Measurements from ENCODE around the gene TIMP2.

TIMP2 gene

DNA sequence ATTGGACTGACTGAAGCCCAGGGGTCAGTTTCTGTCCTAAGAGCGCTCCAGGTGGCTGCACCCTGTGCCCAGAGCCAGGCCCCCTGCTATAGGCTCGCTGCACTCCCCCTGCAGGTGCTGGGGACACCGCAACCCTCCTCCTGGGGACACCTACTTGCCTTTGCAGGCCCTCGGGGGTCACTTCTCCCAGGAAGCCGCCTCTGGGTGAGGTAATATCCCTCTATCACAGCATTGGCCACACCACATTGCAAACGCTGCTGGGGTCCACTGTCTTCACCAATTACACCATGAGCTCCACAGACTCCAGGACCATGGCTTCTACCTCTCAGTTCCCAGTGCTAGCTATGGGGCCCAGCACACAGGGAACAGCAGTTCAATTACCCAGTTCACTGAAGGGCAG, 99.5 kb downstream of the TIMP2 start:
- Histone ChIP-seq H3K36me3 (ENCODE audit: control insufficient read depth, insufficient read depth, low read length) (peaks cover 16% of the 10 kb centered on the region), H3K9ac (ENCODE audit: low read length) (no peak overlapping the region), H3K4me3 (ENCODE audit: low read length) (no peak overlapping the region), H3K4me1 (ENCODE audit: control insufficient read depth, insufficient read depth, low read length) (no peaks in the 10 kb centered on the region), H3K9me3 (ENCODE audit: control insufficient read depth, low read length) (no peaks in the 10 kb centered on the region), H3K27me3 (ENCODE audit: control insufficient read depth, insufficient read depth, low read length) (no peaks in the 10 kb centered on the region)

DNA sequence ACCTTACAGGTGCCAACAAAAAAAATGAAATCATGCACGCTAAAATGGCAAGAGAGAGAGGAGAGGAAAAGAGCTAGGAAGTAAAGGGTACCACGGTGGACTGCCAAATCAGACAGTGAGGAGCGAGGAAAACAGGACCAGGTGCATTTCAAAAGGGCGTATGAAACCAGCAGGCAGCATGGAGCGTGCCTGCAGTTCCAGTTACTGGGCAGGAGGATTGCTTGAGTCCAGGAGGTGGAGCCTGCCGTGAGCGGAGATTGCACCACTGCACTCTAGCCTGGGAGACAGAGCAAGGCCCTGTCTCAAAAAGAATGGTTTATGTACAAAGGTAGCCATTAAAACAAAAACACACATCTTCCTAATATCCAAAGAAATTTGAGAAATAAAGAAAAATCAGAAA, 100.9 kb downstream of the TIMP2 start:
- no peak overlapping the region for H3K9ac ChIP-seq (ENCODE audit: low read length)
- no peaks in the 10 kb centered on the region for H3K4me1 ChIP-seq (ENCODE audit: control insufficient read depth, insufficient read depth, low read length)
- no peaks in the 10 kb centered on the region for H3K27me3 ChIP-seq (ENCODE audit: control insufficient read depth, insufficient read depth, low read length)
- peaks cover 15% of the 10 kb centered on the region for H3K36me3 ChIP-seq (ENCODE audit: control insufficient read depth, insufficient read depth, low read length)
- H3K4me3 ChIP-seq (ENCODE audit: low read length), result no peak overlapping the region
- H3K9me3 ChIP-seq (ENCODE audit: control insufficient read depth, low read length), result no peaks in the 10 kb centered on the region

DNA sequence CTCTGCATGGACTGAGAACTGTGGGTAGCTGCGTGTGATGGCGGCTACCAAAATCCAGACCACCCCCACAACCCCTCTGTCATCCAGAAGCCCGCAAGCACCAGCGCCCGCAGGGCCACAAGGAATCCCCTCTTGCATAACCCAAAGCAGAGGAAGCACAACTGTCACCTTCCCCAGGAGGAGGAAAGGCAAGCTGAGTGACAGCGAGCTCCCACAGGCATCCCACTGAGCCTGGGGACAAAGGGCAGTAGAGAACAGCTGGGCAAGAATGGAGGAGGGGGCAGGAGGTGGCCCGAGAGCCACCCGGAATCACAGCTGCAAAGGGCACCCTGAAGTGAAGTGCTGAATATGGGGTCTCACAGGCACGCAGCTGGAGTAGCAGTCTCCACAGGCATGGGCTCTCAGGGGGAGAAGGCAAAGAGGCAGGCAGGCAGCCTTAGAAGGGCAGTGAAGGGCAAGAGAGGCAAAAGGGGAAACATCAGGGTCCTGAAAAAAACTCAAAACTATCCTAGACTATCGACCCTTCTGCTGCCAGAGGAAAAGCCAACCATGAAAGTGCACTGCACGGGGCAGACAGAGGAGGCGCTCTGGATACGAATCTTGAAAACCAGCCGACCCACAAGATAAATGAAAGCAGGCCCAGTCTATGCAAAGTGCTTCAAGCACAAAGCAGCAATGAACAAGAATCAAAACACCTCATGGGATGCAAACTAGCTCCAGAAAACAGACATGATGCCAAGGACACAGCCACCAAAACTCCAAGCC, 101.7 kb downstream of the TIMP2 start:
- H3K9me3 ChIP-seq (ENCODE audit: control insufficient read depth, low read length), result no peaks in the 10 kb centered on the region
- H3K27me3 ChIP-seq (ENCODE audit: control insufficient read depth, insufficient read depth, low read length), result no peaks in the 10 kb centered on the region
- H3K4me1 ChIP-seq (ENCODE audit: control insufficient read depth, insufficient read depth, low read length), result no peaks in the 10 kb centered on the region
- no peak overlapping the region for H3K4me3 ChIP-seq (ENCODE audit: low read length)
- no peak overlapping the region for H3K9ac ChIP-seq (ENCODE audit: low read length)
- peaks cover 15% of the 10 kb centered on the region for H3K36me3 ChIP-seq (ENCODE audit: control insufficient read depth, insufficient read depth, low read length)

DNA sequence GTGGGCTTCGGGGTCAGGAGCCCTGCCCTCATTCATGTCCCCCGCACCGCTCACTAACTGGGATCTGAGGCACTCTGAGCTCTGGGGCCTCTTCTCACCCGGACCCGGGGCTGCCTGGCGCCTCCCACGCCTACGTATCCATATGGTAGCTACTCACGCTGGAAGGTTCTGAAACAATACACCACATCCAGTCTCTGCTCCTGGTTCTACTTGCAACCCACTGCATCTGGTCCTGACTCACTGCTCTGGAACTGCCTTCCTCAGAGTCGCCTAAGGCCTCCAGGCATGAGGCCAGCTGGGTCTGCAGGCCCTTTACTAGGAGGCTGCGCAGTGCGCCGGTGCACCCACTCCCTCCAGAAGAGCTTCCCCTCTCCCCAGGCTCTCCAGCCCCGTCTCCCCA, 102.6 kb downstream of the TIMP2 start:
- no peak overlapping the region for H3K9ac ChIP-seq (ENCODE audit: low read length)
- H3K36me3 ChIP-seq (ENCODE audit: control insufficient read depth, insufficient read depth, low read length), result peaks cover 16% of the 10 kb centered on the region
- H3K27me3 ChIP-seq (ENCODE audit: control insufficient read depth, insufficient read depth, low read length), result no peaks in the 10 kb centered on the region
- H3K9me3 ChIP-seq (ENCODE audit: control insufficient read depth, low read length), result no peaks in the 10 kb centered on the region
- H3K4me3 ChIP-seq (ENCODE audit: low read length), result no peak overlapping the region
- no peaks in the 10 kb centered on the region for H3K4me1 ChIP-seq (ENCODE audit: control insufficient read depth, insufficient read depth, low read length)

DNA sequence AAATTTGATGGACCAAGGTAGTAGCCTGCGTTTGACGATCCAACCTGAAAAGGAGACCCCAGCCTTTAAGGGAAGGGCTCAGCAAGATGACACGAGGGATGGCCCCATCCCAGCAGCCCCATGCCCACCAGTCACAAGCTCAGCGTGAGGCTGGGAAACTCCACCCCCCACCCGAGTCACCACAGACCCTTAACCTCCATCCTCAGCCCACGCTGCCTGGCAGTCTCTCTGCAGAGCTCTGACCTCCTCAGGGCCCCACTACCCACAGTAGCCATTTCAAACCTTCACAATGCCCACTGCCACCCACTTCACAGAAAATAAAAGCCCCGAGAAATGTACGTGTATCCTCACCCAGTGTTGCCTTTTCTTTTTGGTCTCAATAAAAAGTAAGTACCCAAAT, 103.2 kb downstream of the TIMP2 start:
- peaks cover 13% of the 10 kb centered on the region for H3K36me3 ChIP-seq (ENCODE audit: control insufficient read depth, insufficient read depth, low read length)
- H3K4me1 ChIP-seq (ENCODE audit: control insufficient read depth, insufficient read depth, low read length), result no peaks in the 10 kb centered on the region
- H3K27me3 ChIP-seq (ENCODE audit: control insufficient read depth, insufficient read depth, low read length), result no peaks in the 10 kb centered on the region
- H3K4me3 ChIP-seq (ENCODE audit: low read length), result no peak overlapping the region
- H3K9ac ChIP-seq (ENCODE audit: low read length), result no peak overlapping the region
- no peaks in the 10 kb centered on the region for H3K9me3 ChIP-seq (ENCODE audit: control insufficient read depth, low read length)

DNA sequence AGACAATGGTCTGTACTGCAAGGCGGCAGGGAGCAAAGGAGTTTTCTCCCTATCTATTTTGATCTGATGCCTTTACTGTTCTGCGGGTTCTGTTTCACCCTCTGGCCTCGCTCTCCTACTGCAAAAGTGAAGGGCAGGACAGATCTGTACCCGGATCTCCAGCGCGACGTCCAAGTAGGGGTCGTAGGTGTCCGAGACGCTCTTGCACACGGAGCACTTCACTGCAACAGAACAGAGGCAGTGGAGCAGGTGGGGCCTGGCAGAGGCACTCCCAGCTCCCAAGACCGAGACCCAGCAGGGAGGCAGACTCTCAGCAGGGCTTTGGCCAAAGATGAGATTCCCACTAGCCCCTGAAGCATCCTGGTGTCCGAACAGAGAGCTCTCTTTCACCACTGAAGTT, 104.3 kb downstream of the TIMP2 start:
- Histone ChIP-seq H3K36me3 (ENCODE audit: control insufficient read depth, insufficient read depth, low read length) (peaks cover 13% of the 10 kb centered on the region), H3K4me1 (ENCODE audit: control insufficient read depth, insufficient read depth, low read length) (no peaks in the 10 kb centered on the region), H3K9me3 (ENCODE audit: control insufficient read depth, low read length) (no peaks in the 10 kb centered on the region)

DNA sequence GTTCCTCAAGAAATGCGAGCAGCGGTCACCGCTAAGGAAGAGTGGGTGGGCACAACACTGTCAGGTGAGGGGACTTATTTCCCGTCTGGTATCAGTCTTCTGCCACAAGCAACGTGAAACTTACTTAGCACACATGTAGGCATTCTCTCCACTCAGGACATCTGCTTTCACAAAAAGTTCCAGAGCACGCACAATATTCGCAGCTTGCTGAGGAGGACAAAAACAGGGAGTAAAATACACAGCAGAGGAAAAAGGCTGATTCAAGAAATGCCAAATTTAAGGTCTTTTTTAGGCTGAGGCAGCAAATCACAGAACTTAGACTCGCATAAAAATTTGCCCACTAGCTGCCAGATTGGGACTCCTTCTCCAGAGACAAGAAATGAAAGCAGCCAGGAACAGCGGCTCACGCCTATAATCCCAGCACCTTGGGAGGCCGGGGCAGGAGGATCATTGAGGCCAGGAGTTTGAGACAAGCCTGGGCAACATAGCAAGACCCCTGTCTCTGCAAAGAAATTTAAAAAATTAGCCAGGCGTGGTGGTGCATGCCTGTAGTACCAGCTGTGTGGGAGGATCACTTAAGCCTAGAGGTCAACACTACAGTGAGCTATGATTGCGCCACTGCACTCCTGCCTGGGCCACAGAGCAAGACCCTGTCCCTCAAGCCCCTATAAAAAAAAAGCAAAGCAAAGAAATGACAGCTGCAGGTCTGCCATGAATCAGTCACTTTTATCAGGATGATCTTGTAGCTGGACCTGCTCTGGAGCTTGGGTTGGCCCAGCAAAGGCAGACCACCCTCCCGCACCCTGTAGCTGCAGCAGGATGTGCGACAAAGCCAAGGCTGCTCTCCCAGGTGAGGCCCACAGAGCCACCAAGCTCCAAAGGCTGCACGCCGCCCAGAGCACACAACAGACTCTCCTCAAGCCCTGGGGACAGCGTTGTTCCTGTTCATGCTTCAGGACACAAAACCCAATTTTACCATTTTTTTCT, 105.1 kb downstream of the TIMP2 start:
- no peak overlapping the region for H3K9ac ChIP-seq (ENCODE audit: low read length)
- no peak overlapping the region for H3K4me3 ChIP-seq (ENCODE audit: low read length)
- H3K9me3 ChIP-seq (ENCODE audit: control insufficient read depth, low read length), result no peaks in the 10 kb centered on the region
- H3K36me3 ChIP-seq (ENCODE audit: control insufficient read depth, insufficient read depth, low read length), result peaks cover 13% of the 10 kb centered on the region
- H3K27me3 ChIP-seq (ENCODE audit: control insufficient read depth, insufficient read depth, low read length), result no peaks in the 10 kb centered on the region
- no peaks in the 10 kb centered on the region for H3K4me1 ChIP-seq (ENCODE audit: control insufficient read depth, insufficient read depth, low read length)

More for the DNA sequence above, 104.3 kb downstream of the TIMP2 start:
- H3K9ac ChIP-seq (ENCODE audit: low read length), result no peak overlapping the region
- H3K27me3 ChIP-seq (ENCODE audit: control insufficient read depth, insufficient read depth, low read length), result no peaks in the 10 kb centered on the region
- H3K4me3 ChIP-seq (ENCODE audit: low read length), result no peak overlapping the region

DNA sequence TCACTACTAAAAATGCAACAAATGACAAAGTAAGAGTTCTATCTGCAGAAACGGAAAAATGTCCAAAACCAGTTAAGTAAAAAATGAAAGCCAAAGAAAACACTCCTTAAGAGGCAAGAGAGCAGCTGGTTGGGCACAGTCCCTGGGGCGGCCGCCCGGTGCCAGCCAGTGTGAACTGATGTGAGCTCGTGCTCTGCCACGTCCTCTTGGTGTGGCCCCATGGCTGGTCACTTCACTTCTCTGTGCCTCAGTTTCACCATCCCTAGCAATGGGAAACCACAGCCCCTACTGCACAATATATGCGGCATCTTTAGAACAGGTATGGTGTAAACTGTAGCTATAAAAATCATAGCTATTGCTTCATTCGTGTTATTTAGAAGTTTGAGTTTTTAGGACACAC, 105.8 kb downstream of the TIMP2 start:
- no peak overlapping the region for H3K9ac ChIP-seq (ENCODE audit: low read length)
- no peaks in the 10 kb centered on the region for H3K9me3 ChIP-seq (ENCODE audit: control insufficient read depth, low read length)
- H3K4me1 ChIP-seq (ENCODE audit: control insufficient read depth, insufficient read depth, low read length), result no peaks in the 10 kb centered on the region
- no peaks in the 10 kb centered on the region for H3K27me3 ChIP-seq (ENCODE audit: control insufficient read depth, insufficient read depth, low read length)
- no peak overlapping the region for H3K4me3 ChIP-seq (ENCODE audit: low read length)
- H3K36me3 ChIP-seq (ENCODE audit: control insufficient read depth, insufficient read depth, low read length), result peaks cover 10% of the 10 kb centered on the region

DNA sequence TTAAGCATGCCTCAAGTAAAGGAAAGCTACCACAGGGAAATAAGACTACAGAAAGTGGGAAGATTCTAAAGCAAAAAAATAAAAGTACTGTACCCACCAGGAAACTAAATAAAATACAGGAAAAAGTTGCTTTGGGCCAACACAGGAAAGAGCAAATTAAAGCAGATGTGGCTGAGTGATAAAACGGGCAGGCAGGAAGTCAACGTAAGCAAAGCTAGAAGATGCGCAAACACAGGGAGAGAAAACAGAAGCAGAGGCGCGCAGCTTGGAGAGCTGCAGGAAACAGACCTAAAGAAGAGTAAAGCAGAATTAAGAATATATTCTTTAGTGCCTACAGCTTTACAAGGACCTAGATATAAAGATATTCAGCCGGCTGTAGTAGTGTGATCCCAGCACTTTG, 106.3 kb downstream of the TIMP2 start:
- H3K9me3 ChIP-seq (ENCODE audit: control insufficient read depth, low read length), result no peaks in the 10 kb centered on the region
- no peaks in the 10 kb centered on the region for H3K27me3 ChIP-seq (ENCODE audit: control insufficient read depth, insufficient read depth, low read length)
- H3K9ac ChIP-seq (ENCODE audit: low read length), result no peak overlapping the region
- H3K4me1 ChIP-seq (ENCODE audit: control insufficient read depth, insufficient read depth, low read length), result no peaks in the 10 kb centered on the region
- no peak overlapping the region for H3K4me3 ChIP-seq (ENCODE audit: low read length)
- H3K36me3 ChIP-seq (ENCODE audit: control insufficient read depth, insufficient read depth, low read length), result peaks cover 10% of the 10 kb centered on the region

DNA sequence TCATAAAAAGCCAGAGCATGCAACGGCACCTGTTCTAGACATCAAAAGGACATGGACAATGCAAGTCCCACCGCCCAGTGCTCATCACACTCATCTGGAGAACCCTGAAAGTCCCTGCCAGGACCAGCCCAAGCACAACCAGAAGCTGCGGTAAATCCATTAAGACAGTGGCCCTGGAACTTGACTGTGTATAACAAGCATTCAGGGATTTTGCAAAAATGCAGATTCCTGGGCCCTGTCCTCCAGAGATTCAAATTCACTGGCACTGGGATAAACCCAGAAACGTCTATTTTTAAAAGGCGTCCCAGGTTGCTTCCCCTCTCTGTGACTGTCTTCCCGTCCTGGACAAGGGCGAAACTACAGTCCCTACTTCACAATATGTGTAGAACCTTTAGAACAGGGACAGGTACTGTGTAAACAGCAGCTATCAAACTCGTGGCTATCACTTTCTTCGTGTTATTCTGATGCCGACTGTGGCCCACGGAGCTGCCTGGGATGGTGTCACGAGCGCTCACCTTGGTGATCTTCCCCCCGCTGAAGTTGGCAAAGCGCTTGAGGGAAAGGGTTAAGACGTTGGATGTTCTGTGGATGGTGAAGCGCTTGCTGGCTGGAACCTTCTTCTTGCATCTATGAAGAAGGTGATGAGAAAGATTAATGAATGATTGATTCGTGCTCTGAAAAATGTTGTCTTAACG, 106.9 kb downstream of the TIMP2 start:
- no peaks in the 10 kb centered on the region for H3K27me3 ChIP-seq (ENCODE audit: control insufficient read depth, insufficient read depth, low read length)
- H3K36me3 ChIP-seq (ENCODE audit: control insufficient read depth, insufficient read depth, low read length), result peaks cover 13% of the 10 kb centered on the region
- no peaks in the 10 kb centered on the region for H3K4me1 ChIP-seq (ENCODE audit: control insufficient read depth, insufficient read depth, low read length)
- H3K4me3 ChIP-seq (ENCODE audit: low read length), result no peak overlapping the region
- H3K9me3 ChIP-seq (ENCODE audit: control insufficient read depth, low read length), result no peaks in the 10 kb centered on the region
- H3K9ac ChIP-seq (ENCODE audit: low read length), result no peak overlapping the region

DNA sequence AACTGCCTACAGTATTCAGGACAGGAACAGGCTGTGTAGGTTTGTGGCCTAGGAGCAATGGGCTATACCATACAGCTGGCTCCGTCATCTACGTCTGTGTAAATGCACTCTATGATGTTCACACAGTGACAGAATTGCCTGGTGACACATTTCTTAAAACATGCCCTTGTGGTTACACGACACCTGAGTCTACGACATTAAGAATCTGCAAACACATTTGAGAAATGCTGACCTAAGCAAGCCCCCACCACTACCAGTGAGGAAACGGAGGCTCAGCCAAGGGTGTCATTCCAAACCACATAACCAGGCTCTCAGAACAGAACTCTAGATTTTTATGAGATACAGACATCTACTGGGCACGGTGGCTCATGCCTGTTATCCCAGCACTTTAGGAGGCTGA, 108.1 kb downstream of the TIMP2 start:
- Histone ChIP-seq H3K9me3 (ENCODE audit: control insufficient read depth, low read length) (no peaks in the 10 kb centered on the region), H3K4me1 (ENCODE audit: control insufficient read depth, insufficient read depth, low read length) (no peaks in the 10 kb centered on the region), H3K4me3 (ENCODE audit: low read length) (no peak overlapping the region), H3K27me3 (ENCODE audit: control insufficient read depth, insufficient read depth, low read length) (no peaks in the 10 kb centered on the region), H3K9ac (ENCODE audit: low read length) (no peak overlapping the region), H3K36me3 (ENCODE audit: control insufficient read depth, insufficient read depth, low read length) (peaks cover 16% of the 10 kb centered on the region)

DNA sequence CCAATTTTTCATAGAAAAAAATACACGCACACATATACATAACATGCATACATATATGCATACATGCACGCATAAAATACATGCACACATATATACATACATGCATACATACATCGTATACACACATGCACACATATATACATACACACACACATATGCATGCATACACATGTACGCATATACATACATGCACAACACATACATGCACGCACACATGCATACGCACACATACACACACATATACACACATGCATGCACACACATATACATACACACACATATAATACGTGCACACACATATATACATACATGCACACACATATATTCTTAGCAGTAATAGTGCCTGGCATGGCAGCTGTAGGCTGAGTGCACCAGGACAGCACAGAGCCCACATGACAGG, 109.5 kb downstream of the TIMP2 start:
- Histone ChIP-seq H3K9me3 (ENCODE audit: control insufficient read depth, low read length) (no peaks in the 10 kb centered on the region), H3K4me1 (ENCODE audit: control insufficient read depth, insufficient read depth, low read length) (no peaks in the 10 kb centered on the region), H3K36me3 (ENCODE audit: control insufficient read depth, insufficient read depth, low read length) (peaks cover 16% of the 10 kb centered on the region), H3K27me3 (ENCODE audit: control insufficient read depth, insufficient read depth, low read length) (no peaks in the 10 kb centered on the region), H3K9ac (ENCODE audit: low read length) (no peak overlapping the region), H3K4me3 (ENCODE audit: low read length) (no peak overlapping the region)

Data from mucosa of stomach (tissue), 1 donor.